HG02885 (cell line): ENCODE data around the gene APH1A.
"Not testable (repeated sequence)": the region's sequence is repeated elsewhere in the genome, so short reads cannot be mapped to it uniquely, and the experiment has no call there.

Experiments used
- ATAC-seq: cut with Tn5 transposase; IDR thresholded peaks from one replicate; pipeline ENCODE4 v1.9.1; 2021; ENCODE audit warnings: mild to moderate bottlenecking; ENCODE audit not compliant: unreplicated experiment, poor library complexity

The APH1A gene

GRCh38 chr1:150234566-150235293, 34.1 kb downstream of the APH1A start:
- peak; percentile 52 for ATAC-seq

GRCh38 chr1:150234309-150234565, 34.6 kb downstream of the APH1A start:
- ATAC-seq = no peak

- no peak for ATAC-seq
Measured at GRCh38 chr1:150233359-150234308, 35.2 kb downstream of the APH1A start.

- ATAC-seq = not testable (repeated sequence)
Measured at GRCh38 chr1:150232921-150233320, 35.9 kb downstream of the APH1A start.

- ATAC-seq = not testable (repeated sequence)
Measured at GRCh38 chr1:150228246-150228645, 40.6 kb downstream of the APH1A start.

- ATAC-seq = no peak
Measured at GRCh38 chr1:150227228-150227627, 41.6 kb downstream of the APH1A start.

- no peak for ATAC-seq
Measured at GRCh38 chr1:150226486-150226885, 42.3 kb downstream of the APH1A start.

- no peak for ATAC-seq
Measured at GRCh38 chr1:150225546-150225945, 43.3 kb downstream of the APH1A start.

- no peak for ATAC-seq
Measured at GRCh38 chr1:150224983-150225382, 43.8 kb downstream of the APH1A start.

GRCh38 chr1:150221552-150221951, 47.3 kb downstream of the APH1A start:
- ATAC-seq = no peak

- not testable (repeated sequence) for ATAC-seq
Measured at GRCh38 chr1:150215855-150216254, 53.0 kb downstream of the APH1A start.
